Endothelial cell of umbilical vein (primary cell): ENCODE measurements around the gene ATP6V0A4. TPM values are rescaled to one million over a fixed set of nuclear protein-coding genes. Genes with fewer than 3 reads are reported as not detected.

ENCODE experiments used
- BruUV-seq: library from RNA; stranded (reverse); fragments of 400-500 nt; replicated peaks from 2 replicates; lab custom pipeline; 2021; lab: Mats Ljungman, UMichigan
- CTCF ChIA-PET: fragments of 300-600, 350-600 bp; sonication (Branson Sonifier 250); formaldehyde crosslinking; loops from one replicate; lab custom pipeline; 2021; ENCODE audit warnings: antibody characterized with exemption, inconsistent platforms; lab: Charles Lee
- POLR2A ChIA-PET: fragments of 300-600, 350-600 bp; sonication (Branson Sonifier 250); formaldehyde crosslinking; loops from one replicate; lab custom pipeline; 2021; ENCODE audit warnings: antibody characterized with exemption, inconsistent platforms; lab: Charles Lee
- DNase-seq: peaks from one replicate; pipeline ENCODE4 v3.0.0-alpha.2; 2011; ENCODE audit warnings: low read depth, low spot score
- FAIRE-seq: peaks from 2 replicates; lab custom pipeline; 2011; peaks lifted over from hg19 to GRCh38; lab: Jason Lieb, UNC
- H2AFZ ChIP-seq: 2 replicates; pipeline ENCODE4 v1.6.0; 2012; ENCODE audit warnings: low read depth, low read length, control low read depth, inconsistent platforms
- H3K27ac ChIP-seq: 2 replicates; pipeline ENCODE4 v1.5.1; 2011; ENCODE audit warnings: low read depth, mild to moderate bottlenecking, control low read depth, low read length, moderate library complexity; ENCODE audit not compliant: insufficient read depth
- H3K27me3 ChIP-seq, 2 experiments: 2 replicates each; pipeline versions ENCODE4 v1.6.0 to v1.6.1; 2011; ENCODE audit warnings: low read length in 2 of 2, mixed read lengths in 1 of 2; ENCODE audit not compliant: control insufficient read depth in 2 of 2, insufficient read depth in 2 of 2
- H3K36me3 ChIP-seq, 2 experiments: 2 replicates in 1 of 2; 3 replicates in 1 of 2; pipeline ENCODE4 v1.5.1; 2011; ENCODE audit warnings: low read length in 2 of 2, mild to moderate bottlenecking in 1 of 2, moderate library complexity in 1 of 2; ENCODE audit not compliant: control insufficient read depth in 2 of 2, insufficient read depth in 2 of 2; ENCODE audit errors: extremely low read depth in 1 of 2
- H3K4me1 ChIP-seq: 3 replicates; pipeline ENCODE4 v1.5.1; 2011; ENCODE audit warnings: mild to moderate bottlenecking, low read length; ENCODE audit not compliant: control insufficient read depth, insufficient read depth; ENCODE audit errors: extremely low read depth
- H3K4me2 ChIP-seq: 2 replicates; pipeline ENCODE4 v1.6.1; 2011; ENCODE audit warnings: low read length, control low read depth, mixed read lengths; ENCODE audit not compliant: insufficient read depth
- H3K4me3 ChIP-seq, 3 experiments: fragments of 200-600 bp in 1 of 3; sonication (generic), shearing (Covaris generic) in 1 of 3; replicated peaks in 1 of 3; 2 replicates each; pipeline ENCODE4 v1.5.1; 2011 to 2016; ENCODE audit warnings: control low read depth in 3 of 3, low read length in 3 of 3, mild to moderate bottlenecking in 2 of 3, inconsistent platforms in 1 of 3, low read depth in 1 of 3, moderate library complexity in 1 of 3; ENCODE audit not compliant: insufficient read depth in 1 of 3
- H3K79me2 ChIP-seq: 2 replicates; pipeline ENCODE4 v1.6.0; 2012; ENCODE audit warnings: low read length, inconsistent platforms; ENCODE audit not compliant: control insufficient read depth, insufficient read depth
- H3K9ac ChIP-seq: replicated peaks from 2 replicates; pipeline ENCODE3; 2011; ENCODE audit warnings: low read length, control low read depth; ENCODE audit not compliant: insufficient read depth; ENCODE audit errors: extremely low read depth
- H3K9me1 ChIP-seq: replicated peaks from 3 replicates; pipeline ENCODE4 v1.6.0; 2011; ENCODE audit warnings: mild to moderate bottlenecking, low read length; ENCODE audit not compliant: control insufficient read depth, insufficient read depth; ENCODE audit errors: extremely low read depth
- H3K9me3 ChIP-seq: replicated peaks from 2 replicates; pipeline ENCODE4 v1.5.1; 2012; ENCODE audit warnings: low read length, inconsistent platforms; ENCODE audit not compliant: control insufficient read depth, insufficient read depth
- H4K20me1 ChIP-seq: replicated peaks from 2 replicates; pipeline ENCODE3; 2011; ENCODE audit warnings: mild to moderate bottlenecking, low read length; ENCODE audit not compliant: control insufficient read depth, insufficient read depth; ENCODE audit errors: extremely low read depth
- CTCF ChIP-seq, 2 donors: IDR thresholded peaks; 1 replicate in 1 of 2; 2 replicates in 1 of 2; pipeline ENCODE4 v1.5.1; 2011; ENCODE audit warnings: low read length in 2 of 2, mild to moderate bottlenecking in 2 of 2, moderate library complexity in 2 of 2, control low read depth in 1 of 2, inconsistent platforms in 1 of 2, low read depth in 1 of 2; ENCODE audit not compliant: insufficient read depth in 1 of 2; ENCODE audit errors: extremely low read depth in 1 of 2
- EZH2 ChIP-seq: IDR thresholded peaks from 2 replicates; pipeline ENCODE4 v1.6.1; 2012; ENCODE audit warnings: borderline replicate concordance, low read depth, mild to moderate bottlenecking, moderate library complexity, low read length, inconsistent platforms; ENCODE audit not compliant: severe bottlenecking
- FOS ChIP-seq: IDR thresholded peaks from 2 replicates; pipeline ENCODE4 v1.6.1; 2011; ENCODE audit warnings: mild to moderate bottlenecking, low read length, moderate library complexity, borderline replicate concordance; ENCODE audit not compliant: insufficient read depth
- GATA2 ChIP-seq: IDR thresholded peaks from 2 replicates; pipeline ENCODE4 v1.7.0; 2011; ENCODE audit warnings: low read depth, mild to moderate bottlenecking, moderate library complexity, mixed read lengths, low read length; ENCODE audit not compliant: insufficient read length, insufficient read depth
- JUN ChIP-seq: IDR thresholded peaks from 2 replicates; pipeline ENCODE4 v1.6.1; 2011; ENCODE audit warnings: borderline replicate concordance, low read depth; ENCODE audit not compliant: insufficient read length, insufficient read depth
- MAX ChIP-seq: IDR thresholded peaks from 2 replicates; pipeline ENCODE4 v1.6.1; 2011; ENCODE audit not compliant: insufficient read depth, insufficient read length
- MYC ChIP-seq: IDR thresholded peaks from one replicate; pipeline ENCODE4 v1.6.1; 2011; ENCODE audit warnings: mild to moderate bottlenecking, low read depth, low read length
- POLR2A ChIP-seq: IDR thresholded peaks from 2 replicates; pipeline ENCODE4 v1.6.1; 2012; ENCODE audit warnings: low read depth, mild to moderate bottlenecking, control low read depth, low read length
- POLR2AphosphoS5 ChIP-seq: IDR thresholded peaks from 2 replicates; pipeline ENCODE4 v1.6.1; 2012; ENCODE audit warnings: low read depth, mild to moderate bottlenecking, control low read depth, low read length, moderate library complexity; ENCODE audit not compliant: insufficient read depth
- dilution Hi-C: fragments of 300-500 bp; cut with MboI; formaldehyde crosslinking; loops from one replicate; pipeline ENCODE4 v1.15.0; 2019; ENCODE audit warnings: low sequenced_read_pairs; ENCODE audit not compliant: extremely low pct_ligation_motif_present
- intact Hi-C: fragments of 100-400 bp; cut with micrococcal nuclease; formaldehyde crosslinking; loops from one replicate; pipeline ENCODE4 v1.10.0; 2022
- polyA plus RNA-seq, 4 experiments: library from polyadenylated mRNA; depleted of rRNA in 3 of 4; stranded (reverse) in 3 of 4; unstranded in 1 of 4; fragments of >200 nt; gene quantifications; 2 replicates each; pipeline versions ENCODE4 v1.2.1 to v1.2.3, GENCODE V29; 2011 to 2012; ENCODE audit warnings: missing spikeins in 1 of 4
- total RNA-seq: library from RNA; stranded (reverse); gene quantifications from 2 replicates; pipeline ENCODE4 v1.2.3, GENCODE V29; 2021

The ATP6V0A4 gene
- total and polyA plus RNA-seq, 2 donors (not counting 3 experiments of a cell fraction or from before 2014, with no cell fraction given) = 0.07 to 0.24 TPM

GRCh38 chr7:138748666-138749065 is 49.3 kb downstream of the ATP6V0A4 start:
- H3K4me2 ChIP-seq = no peak overlapping the region
- no peak for TF ChIP-seq MAX
- TF ChIP-seq JUN = no peak
- no peak for TF ChIP-seq EZH2
- TF ChIP-seq POLR2A = no peak
- no peak for TF ChIP-seq MYC
- no peak for TF ChIP-seq FOS
- TF ChIP-seq GATA2 = no peak
- no peak for TF ChIP-seq CTCF (IDR thresholded peaks at IDR 0.05; ENCODE audit: extremely low read depth in 1 of 2, insufficient read depth in 1 of 2, low read depth in 1 of 2, low read length in 2 of 2)
- no peak for TF ChIP-seq POLR2AphosphoS5
- BruUV-seq = no TSS peak
- no peaks in the 10 kb centered on the region for H3K9me1 ChIP-seq
- no peaks in the 10 kb centered on the region for H3K36me3 ChIP-seq
- no peaks in the 10 kb centered on the region for H3K9me3 ChIP-seq
- ChIA-PET POLR2A (no interaction called here), CTCF (interaction anchor here (1.5 to 2.8 kb wide), 2 partner anchors 10 to 13 kb away, joined by 3 to 8 read pairs; no protein-coding TSS in a partner anchor)
- no peaks in the 10 kb centered on the region for H4K20me1 ChIP-seq
- H3K79me2 ChIP-seq = no peaks in the 10 kb centered on the region
- no peaks in the 10 kb centered on the region for H3K4me1 ChIP-seq
- FAIRE-seq (no peak), DNase-seq (no peak)
- intact Hi-C loops (no loop called here), dilution Hi-C loops (no loop called here)
- no peak overlapping the region for H3K9ac ChIP-seq
- H3K27ac ChIP-seq = no peak overlapping the region
- no peak overlapping the region for H3K4me3 ChIP-seq
- no peak overlapping the region for H2AFZ ChIP-seq
- no peaks in the 10 kb centered on the region for H3K27me3 ChIP-seq
